ENCODE data around the gene RP9. TPM values are rescaled to one million over a fixed set of nuclear protein-coding genes. Genes with fewer than 3 reads are reported as not detected.
A peak's percentile ranks its signal among the peaks of the same experiment; 100 is the strongest.
"Not testable (repeated sequence)": the region's sequence is repeated elsewhere in the genome, so short reads cannot be mapped to it uniquely, and the experiment has no call there.

RP9 gene
- polyA plus RNA-seq, 10 donors = 19.5 to 30.1 (median 23.9) TPM

- peak; percentile 38 to 61 (median 41) for DNase-seq
Observed at GRCh38 chr7:33107136-33108066, 1.8 kb downstream of the RP9 start.

- DNase-seq = no peak
Observed at GRCh38 chr7:33101906-33102305, 7.3 kb downstream of the RP9 start.

GRCh38 chr7:33100770-33101169 is 8.4 kb downstream of the RP9 start:
- no peak for DNase-seq

GRCh38 chr7:33099154-33099940 is 9.9 kb downstream of the RP9 start:
- no peak for DNase-seq

GRCh38 chr7:33094745-33095275 is 14.4 kb downstream of the RP9 start:
- DNase-seq = not testable (repeated sequence)

- DNase-seq = no peak
Observed at GRCh38 chr7:33093266-33093665, 15.9 kb downstream of the RP9 start.

GRCh38 chr7:33091641-33092191 is 17.5 kb downstream of the RP9 start:
- DNase-seq = no peak

GRCh38 chr7:33091111-33091531 is 18.1 kb downstream of the RP9 start:
- DNase-seq = no peak

- no peak for DNase-seq
Observed at GRCh38 chr7:33089142-33089541, 20.1 kb downstream of the RP9 start.

- no peak for DNase-seq
Observed at GRCh38 chr7:33087858-33088257, 21.3 kb downstream of the RP9 start.

- DNase-seq = no peak
Observed at GRCh38 chr7:33087356-33087755, 21.8 kb downstream of the RP9 start.

GRCh38 chr7:33079763-33080690 is 29.2 kb downstream of the RP9 start:
- DNase-seq = no peak

GRCh38 chr7:33079096-33079495 is 30.1 kb downstream of the RP9 start:
- DNase-seq = no peak

GRCh38 chr7:33076737-33077136 is 32.5 kb downstream of the RP9 start:
- no peak for DNase-seq

- no peak for DNase-seq
Observed at GRCh38 chr7:33075818-33076518, 33.2 kb downstream of the RP9 start.

GRCh38 chr7:33073243-33073642 is 36.0 kb downstream of the RP9 start:
- DNase-seq = no peak

GRCh38 chr7:33072471-33072870 is 36.7 kb downstream of the RP9 start:
- peak; percentile 27 to 36 (median 36) for DNase-seq

GRCh38 chr7:33070831-33071230 is 38.4 kb downstream of the RP9 start:
- no peak for DNase-seq

GRCh38 chr7:33070277-33070676 is 38.9 kb downstream of the RP9 start:
- no peak for DNase-seq

GRCh38 chr7:33067921-33068320 is 41.3 kb downstream of the RP9 start:
- DNase-seq = no peak

All from muscle of back (tissue), 11 donors.